ENCODE measurements around the gene HOXB3.

DNA sequence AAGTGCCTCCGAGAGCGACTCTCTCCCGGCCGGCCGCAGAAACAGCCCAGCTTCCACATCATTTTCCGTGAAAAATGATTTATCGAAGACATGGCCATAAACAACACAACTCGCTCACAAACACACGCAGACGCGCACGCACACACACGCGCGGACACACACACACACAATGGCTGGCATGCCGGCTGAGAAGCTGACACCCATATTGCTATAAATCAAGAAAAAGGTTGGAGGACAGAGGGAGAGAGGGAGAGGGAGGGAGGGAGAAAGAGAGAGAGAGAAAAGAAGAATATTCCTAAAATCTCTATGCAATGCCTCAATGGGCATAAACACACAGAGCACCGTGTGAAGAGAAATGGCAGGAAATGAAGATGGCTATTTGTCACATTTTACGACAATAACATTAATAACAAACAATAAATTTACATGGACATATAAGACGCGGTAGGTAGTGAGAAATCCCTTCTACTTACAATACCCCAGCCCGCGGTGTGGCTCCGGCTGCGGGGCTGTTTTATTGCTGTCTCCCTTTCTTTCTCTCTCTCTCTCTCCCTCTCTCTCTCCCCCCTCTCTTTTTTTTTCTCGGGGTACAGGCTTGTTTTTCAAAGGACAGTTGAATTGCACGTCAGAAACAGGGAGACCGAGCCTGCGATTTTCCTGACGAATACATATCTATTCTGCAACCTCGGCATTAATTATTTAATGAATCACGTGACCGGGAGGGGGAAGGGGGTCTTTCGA is 21.4 kb downstream of the HOXB3 start:
- TF ChIP-seq, protein P1, sequence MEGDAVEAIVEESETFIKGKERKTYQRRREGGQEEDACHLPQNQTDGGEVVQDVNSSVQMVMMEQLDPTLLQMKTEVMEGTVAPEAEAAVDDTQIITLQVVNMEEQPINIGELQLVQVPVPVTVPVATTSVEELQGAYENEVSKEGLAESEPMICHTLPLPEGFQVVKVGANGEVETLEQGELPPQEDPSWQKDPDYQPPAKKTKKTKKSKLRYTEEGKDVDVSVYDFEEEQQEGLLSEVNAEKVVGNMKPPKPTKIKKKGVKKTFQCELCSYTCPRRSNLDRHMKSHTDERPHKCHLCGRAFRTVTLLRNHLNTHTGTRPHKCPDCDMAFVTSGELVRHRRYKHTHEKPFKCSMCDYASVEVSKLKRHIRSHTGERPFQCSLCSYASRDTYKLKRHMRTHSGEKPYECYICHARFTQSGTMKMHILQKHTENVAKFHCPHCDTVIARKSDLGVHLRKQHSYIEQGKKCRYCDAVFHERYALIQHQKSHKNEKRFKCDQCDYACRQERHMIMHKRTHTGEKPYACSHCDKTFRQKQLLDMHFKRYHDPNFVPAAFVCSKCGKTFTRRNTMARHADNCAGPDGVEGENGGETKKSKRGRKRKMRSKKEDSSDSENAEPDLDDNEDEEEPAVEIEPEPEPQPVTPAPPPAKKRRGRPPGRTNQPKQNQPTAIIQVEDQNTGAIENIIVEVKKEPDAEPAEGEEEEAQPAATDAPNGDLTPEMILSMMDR (IDR thresholded peaks at IDR 0.05), result no peak
- TF ChIP-seq EZH2 (IDR thresholded peaks at IDR 0.05), result peak; percentile 88

Data from neural progenitor cell (in vitro differentiated cells).